Trophoblast cell (in vitro differentiated cells and primary cell): Measurements from ENCODE around the gene MTCH2.
A peak's percentile ranks its signal among the peaks of the same experiment; 100 is the strongest.

Source experiments
- DNase-seq, 2 donors: peaks; one replicate each; pipeline ENCODE4 v3.0.0-alpha.2; 2016
- H2AFZ ChIP-seq: 2 replicates; pipeline ENCODE4 v1.6.1; 2013; ENCODE audit warnings: low read length, moderate library complexity, mild to moderate bottlenecking; ENCODE audit not compliant: insufficient read depth, poor library complexity
- H2AK5ac ChIP-seq: 2 replicates; pipeline ENCODE4 v1.6.1; 2013; ENCODE audit warnings: mild to moderate bottlenecking, low read length
- H2BK120ac ChIP-seq: 2 replicates; pipeline ENCODE4 v1.6.1; 2013; ENCODE audit warnings: low read length, mild to moderate bottlenecking, moderate library complexity; ENCODE audit not compliant: insufficient read depth, poor library complexity
- H2BK12ac ChIP-seq: 2 replicates; pipeline ENCODE4 v1.6.1; 2013; ENCODE audit warnings: mild to moderate bottlenecking, low read length, moderate library complexity
- H2BK5ac ChIP-seq: 2 replicates; pipeline ENCODE4 v1.6.1; 2013; ENCODE audit warnings: low read length, low read depth, moderate library complexity, mild to moderate bottlenecking; ENCODE audit not compliant: poor library complexity
- H3K14ac ChIP-seq: 2 replicates; pipeline ENCODE4 v1.6.1; 2013; ENCODE audit warnings: mild to moderate bottlenecking, low read length
- H3K18ac ChIP-seq: 2 replicates; pipeline ENCODE4 v1.6.1; 2013; ENCODE audit warnings: mild to moderate bottlenecking, low read length
- H3K23ac ChIP-seq: 2 replicates; pipeline ENCODE4 v1.6.1; 2013; ENCODE audit warnings: low read length
- H3K27ac ChIP-seq: 2 replicates; pipeline ENCODE4 v1.5.1; 2013; ENCODE audit warnings: low read depth, mild to moderate bottlenecking, inconsistent platforms, low read length, moderate library complexity
- H3K27me3 ChIP-seq: 2 replicates; pipeline ENCODE4 v1.6.1; 2013; ENCODE audit warnings: inconsistent platforms, mild to moderate bottlenecking, low read length, moderate library complexity; ENCODE audit not compliant: insufficient read depth
- H3K36me3 ChIP-seq, 2 experiments: 1 replicate in 1 of 2; 2 replicates in 1 of 2; pipeline ENCODE4 v1.6.1; 2013; ENCODE audit warnings: low read length in 2 of 2, mild to moderate bottlenecking in 2 of 2, moderate library complexity in 1 of 2; ENCODE audit not compliant: insufficient read depth in 2 of 2, control insufficient read depth in 1 of 2
- H3K4ac ChIP-seq: 2 replicates; pipeline ENCODE4 v1.6.1; 2013; ENCODE audit warnings: low read depth, mild to moderate bottlenecking, low read length, moderate library complexity
- H3K4me1 ChIP-seq, 2 experiments: 1 replicate in 1 of 2; 2 replicates in 1 of 2; pipeline ENCODE4 v1.6.1; 2013; ENCODE audit warnings: low read length in 2 of 2, mild to moderate bottlenecking in 2 of 2, moderate library complexity in 1 of 2; ENCODE audit not compliant: insufficient read depth in 2 of 2, control insufficient read depth in 1 of 2
- H3K4me2 ChIP-seq: 2 replicates; pipeline ENCODE4 v1.6.1; 2013; ENCODE audit warnings: inconsistent platforms, mild to moderate bottlenecking, low read length, moderate library complexity
- H3K4me3 ChIP-seq: 2 replicates; pipeline ENCODE4 v1.5.1; 2013; ENCODE audit warnings: mild to moderate bottlenecking, low read depth, low read length, inconsistent platforms
- H3K79me1 ChIP-seq: one replicate; pipeline ENCODE4 v1.6.1; 2013; ENCODE audit warnings: low read length
- H3K79me2 ChIP-seq: 2 replicates; pipeline ENCODE4 v1.6.1; 2013; ENCODE audit warnings: low read length, mild to moderate bottlenecking; ENCODE audit not compliant: control insufficient read depth, insufficient read depth, poor library complexity
- H3K9ac ChIP-seq: 2 replicates; pipeline ENCODE4 v1.6.1; 2013; ENCODE audit warnings: mild to moderate bottlenecking, low read length
- H3K9me3 ChIP-seq: 2 replicates; pipeline ENCODE4 v1.6.1; 2013; ENCODE audit warnings: low read depth, mild to moderate bottlenecking, control low read depth, inconsistent platforms, low read length; ENCODE audit not compliant: insufficient read depth
- H4K12ac ChIP-seq: 2 replicates; pipeline ENCODE4 v1.6.1; 2013; ENCODE audit warnings: low read depth, mild to moderate bottlenecking, low read length, moderate library complexity
- H4K8ac ChIP-seq: 2 replicates; pipeline ENCODE4 v1.6.1; 2013; ENCODE audit warnings: low read depth, mild to moderate bottlenecking, low read length, moderate library complexity
- H4K91ac ChIP-seq: one replicate; pipeline ENCODE4 v1.6.1; 2013; ENCODE audit warnings: low read depth, mild to moderate bottlenecking, low read length, moderate library complexity
- WGBS: extraction: QIAGEN DNeasy Blood & Tissue Kit; methylation state at CpG from one replicate; pipeline ENCODE4 v1.1.7; 2013; ENCODE audit warnings: missing lambda C conversion rate; ENCODE audit not compliant: insufficient read length, insufficient coverage; ENCODE audit errors: extremely low coverage; 5-methylcytosine and 5-hydroxymethylcytosine counted together

Gene MTCH2

GRCh38 chr11:47587723-47588326, 54.5 kb downstream of the MTCH2 start:
- Histone ChIP-seq H3K4ac (no peak overlapping the region), H2AFZ (no peak overlapping the region), H3K9ac (no peak overlapping the region), H3K36me3 (peaks cover 20 to 22% of the 10 kb centered on the region in 2 experiments), H3K23ac (no peak overlapping the region), H3K4me1 (peaks cover 4 to 7% of the 10 kb centered on the region in 2 experiments), H2BK5ac (no peak overlapping the region), H4K91ac (no peak overlapping the region), H3K27ac (no peak overlapping the region), H3K27me3 (peaks cover 6% of the 10 kb centered on the region), H3K14ac (no peak overlapping the region), H4K12ac (no peak overlapping the region), H3K79me2 (no peaks in the 10 kb centered on the region), H3K9me3 (no peaks in the 10 kb centered on the region), H2BK12ac (no peak overlapping the region), H3K79me1 (no peaks in the 10 kb centered on the region), H2BK120ac (no peak overlapping the region), H3K18ac (no peak overlapping the region), H2AK5ac (no peak overlapping the region), H3K4me2 (no peak overlapping the region), H3K4me3 (no peak overlapping the region), H4K8ac (no peak overlapping the region)
- peak in 1 of 2 donors; percentile 9 for DNase-seq
- no CpG with 5 or more reads among the region's 14 CpGs for WGBS

- no peaks in the 10 kb centered on the region for H3K9me3 ChIP-seq
- H3K36me3 ChIP-seq, result peaks cover 26 to 28% of the 10 kb centered on the region in 2 experiments
- no peak overlapping the region for H3K23ac ChIP-seq
- no peak overlapping the region for H2BK12ac ChIP-seq
- H3K27ac ChIP-seq, result no peak overlapping the region
- WGBS, result no CpG with 5 or more reads among the region's 6 CpGs
- H4K8ac ChIP-seq, result no peak overlapping the region
- no peak overlapping the region for H2AK5ac ChIP-seq
- DNase-seq, result no peak
- no peak overlapping the region for H3K18ac ChIP-seq
- H4K91ac ChIP-seq, result no peak overlapping the region
- no peak overlapping the region for H2BK5ac ChIP-seq
- no peaks in the 10 kb centered on the region for H3K79me1 ChIP-seq
- H2AFZ ChIP-seq, result no peak overlapping the region
- H3K27me3 ChIP-seq, result no peaks in the 10 kb centered on the region
- no peak overlapping the region for H3K4me2 ChIP-seq
- H3K4me1 ChIP-seq, result peaks cover 4 to 7% of the 10 kb centered on the region in 2 experiments
- H3K9ac ChIP-seq, result no peak overlapping the region
- no peaks in the 10 kb centered on the region for H3K79me2 ChIP-seq
- no peak overlapping the region for H3K4ac ChIP-seq
- no peak overlapping the region for H2BK120ac ChIP-seq
- no peak overlapping the region for H3K4me3 ChIP-seq
- H3K14ac ChIP-seq, result no peak overlapping the region
- H4K12ac ChIP-seq, result no peak overlapping the region
Observed at GRCh38 chr11:47587039-47587716, 55.2 kb downstream of the MTCH2 start.

GRCh38 chr11:47586098-47586855, 56.1 kb downstream of the MTCH2 start, which contains the start of gene FAM180B:
TSS of gene FAM180B (plus strand) at chr11:47586678. CDS start at chr11:47586769, 91 bp downstream.
- no peak within 1 kb of the TSS for H2AFZ ChIP-seq
- no peak within 1 kb of the TSS for H3K14ac ChIP-seq
- H2AK5ac ChIP-seq, result no peak within 1 kb of the TSS
- no peaks in the 10 kb centered on the region for H3K79me1 ChIP-seq
- peaks cover 4 to 6% of the 10 kb centered on the region in 2 experiments for H3K4me1 ChIP-seq
- H3K9me3 ChIP-seq, result no peaks in the 10 kb centered on the region
- H2BK12ac ChIP-seq, result no peak within 1 kb of the TSS
- no peak within 1 kb of the TSS for H3K4me2 ChIP-seq
- H3K9ac ChIP-seq, result no peak within 1 kb of the TSS
- H2BK5ac ChIP-seq, result no peak within 1 kb of the TSS
- H3K4ac ChIP-seq, result no peak within 1 kb of the TSS
- no peak within 1 kb of the TSS for H4K91ac ChIP-seq
- H3K4me3 ChIP-seq, result no peak within 1 kb of the TSS
- no peak within 1 kb of the TSS for H4K8ac ChIP-seq
- no peaks in the 10 kb centered on the region for H3K79me2 ChIP-seq
- no peak within 1 kb of the TSS for H3K23ac ChIP-seq
- H3K36me3 ChIP-seq, result peaks cover 31 to 33% of the 10 kb centered on the region in 2 experiments
- no peak within 1 kb of the TSS for H3K27ac ChIP-seq
- no CpG with 5 or more reads among the region's 12 CpGs for WGBS
- H4K12ac ChIP-seq, result no peak within 1 kb of the TSS
- H3K18ac ChIP-seq, result no peak within 1 kb of the TSS
- no peaks in the 10 kb centered on the region for H3K27me3 ChIP-seq
- DNase-seq, result no peak
- H2BK120ac ChIP-seq, result no peak within 1 kb of the TSS

- H3K27me3 ChIP-seq, result no peaks in the 10 kb centered on the region
- H2BK5ac ChIP-seq, result no peak overlapping the region
- no peaks in the 10 kb centered on the region for H3K9me3 ChIP-seq
- no peak overlapping the region for H3K14ac ChIP-seq
- DNase-seq, result no peak
- no peak overlapping the region for H3K9ac ChIP-seq
- H3K18ac ChIP-seq, result no peak overlapping the region
- no peak overlapping the region for H3K4me3 ChIP-seq
- H2BK12ac ChIP-seq, result no peak overlapping the region
- peaks cover 5% of the 10 kb centered on the region for H3K79me2 ChIP-seq
- H3K4me2 ChIP-seq, result no peak overlapping the region
- H3K36me3 ChIP-seq, result peaks cover 36 to 40% of the 10 kb centered on the region in 2 experiments
- H3K23ac ChIP-seq, result no peak overlapping the region
- H3K79me1 ChIP-seq, result peaks cover 3% of the 10 kb centered on the region
- H2AFZ ChIP-seq, result no peak overlapping the region
- no peak overlapping the region for H4K12ac ChIP-seq
- no peak overlapping the region for H4K91ac ChIP-seq
- peaks cover 0 to 6% of the 10 kb centered on the region in 2 experiments for H3K4me1 ChIP-seq
- no peak overlapping the region for H2BK120ac ChIP-seq
- no peak overlapping the region for H3K27ac ChIP-seq
- H4K8ac ChIP-seq, result no peak overlapping the region
- H2AK5ac ChIP-seq, result no peak overlapping the region
- no CpG with 5 or more reads among the region's 5 CpGs for WGBS
- no peak overlapping the region for H3K4ac ChIP-seq
Observed at GRCh38 chr11:47583844-47584243, 58.5 kb downstream of the MTCH2 start.
